ENCODE measurements around the gene CCDC6. TPM values are rescaled to one million over a fixed set of nuclear protein-coding genes. Genes with fewer than 3 reads are reported as not detected.

CCDC6 gene
- total RNA-seq, 1 experiment from 2014 or later: 58.4 TPM

GRCh38 chr10:59917922-59918321, 11.6 kb upstream of the CCDC6 start:
- peak overlapping the region in 1 of 3 experiments; percentile 10; a peak in 1 of 7 replicates for H3K27ac Mint-ChIP-seq

More at GRCh38 chr10:59917922-59918321, 11.6 kb upstream of the CCDC6 start:
- peaks cover 18 to 33% (median 21%) of the 10 kb centered on the region in 3 experiments for H3K36me3 Mint-ChIP-seq (ENCODE audit: insufficient read depth in 1 of 3, low read depth in 3 of 3)
- Histone ChIP-seq H3K79me2 (ENCODE audit: insufficient read depth, low read length) (no peaks in the 10 kb centered on the region), H4K5ac (ENCODE audit: insufficient read length, low read depth, low read length) (no peak overlapping the region), H3K9me3 (ENCODE audit: control insufficient read depth, low read depth, low read length) (no peaks in the 10 kb centered on the region), H2BK12ac (ENCODE audit: insufficient read length, low read depth, low read length) (no peak overlapping the region), H3K56ac (ENCODE audit: insufficient read length, low read depth, low read length) (no peak overlapping the region), H2BK5ac (ENCODE audit: insufficient read length, low read length) (no peak overlapping the region), H3K18ac (ENCODE audit: insufficient read length, low read depth, low read length) (no peak overlapping the region), H3K9ac (ENCODE audit: extremely low read depth, insufficient read length, low read length) (no peak overlapping the region), H3K4ac (ENCODE audit: low read depth, low read length) (no peak overlapping the region), H4K20me1 (ENCODE audit: control insufficient read depth, insufficient read depth, insufficient read length) (no peaks in the 10 kb centered on the region), H2BK20ac (ENCODE audit: low read depth, low read length, poor library complexity, severe bottlenecking) (no peak overlapping the region), H2BK120ac (ENCODE audit: low read depth, low read length, poor library complexity, severe bottlenecking) (no peak overlapping the region), H2BK15ac (ENCODE audit: low read depth, low read length) (no peak overlapping the region), H2AK5ac (ENCODE audit: insufficient read length, low read length) (no peak overlapping the region), H3T11ph (ENCODE audit: low read length) (no peak overlapping the region), H3K4me2 (ENCODE audit: insufficient read depth, insufficient read length, low read length) (no peak overlapping the region), H3K27me3 (ENCODE audit: insufficient read depth, low read length) (no peaks in the 10 kb centered on the region), H2AFZ (ENCODE audit: low read length) (no peak overlapping the region), H3K23me2 (ENCODE audit: insufficient read length, low read depth, low read length, poor library complexity, severe bottlenecking) (no peaks in the 10 kb centered on the region), H3K14ac (ENCODE audit: insufficient read depth, low read length) (no peak overlapping the region), H4K91ac (ENCODE audit: insufficient read length, low read depth, low read length) (no peak overlapping the region), H3K79me1 (ENCODE audit: insufficient read depth, low read depth, low read length, poor library complexity, severe bottlenecking) (no peaks in the 10 kb centered on the region), H3K27ac (ENCODE audit: insufficient read length, low read depth, low read length) (no peak overlapping the region), H4K8ac (replicated peaks; ENCODE audit: insufficient read length, low read depth, low read length) (no peak overlapping the region), H3K4me1 (ENCODE audit: insufficient read depth, low read length) (no peaks in the 10 kb centered on the region), H3K23ac (ENCODE audit: insufficient read length, low read depth, low read length) (no peak overlapping the region)
- no peak for DNase-seq
- H3K9me3 Mint-ChIP-seq: peaks cover 33% of the 10 kb centered on the region in 2 experiments
- no peak overlapping the region for H3K4me3 Mint-ChIP-seq
- WGBS (ENCODE audit: extremely low coverage, insufficient read length, low lambda C conversion rate): no CpG with 5 or more reads among the region's 1 CpG
- TF ChIP-seq CTCF (conservative IDR thresholded peaks at IDR 0.05): no peak
- no peaks in the 10 kb centered on the region; the same call in 1 of the 2 replicates for H3K27me3 Mint-ChIP-seq (ENCODE audit: low read depth)
- H3K4me1 Mint-ChIP-seq: no peaks in the 10 kb centered on the region
